ENCODE data around the gene MAP3K6.
A peak's percentile ranks its signal among the peaks of the same experiment; 100 is the strongest.

Gene MAP3K6

DNA sequence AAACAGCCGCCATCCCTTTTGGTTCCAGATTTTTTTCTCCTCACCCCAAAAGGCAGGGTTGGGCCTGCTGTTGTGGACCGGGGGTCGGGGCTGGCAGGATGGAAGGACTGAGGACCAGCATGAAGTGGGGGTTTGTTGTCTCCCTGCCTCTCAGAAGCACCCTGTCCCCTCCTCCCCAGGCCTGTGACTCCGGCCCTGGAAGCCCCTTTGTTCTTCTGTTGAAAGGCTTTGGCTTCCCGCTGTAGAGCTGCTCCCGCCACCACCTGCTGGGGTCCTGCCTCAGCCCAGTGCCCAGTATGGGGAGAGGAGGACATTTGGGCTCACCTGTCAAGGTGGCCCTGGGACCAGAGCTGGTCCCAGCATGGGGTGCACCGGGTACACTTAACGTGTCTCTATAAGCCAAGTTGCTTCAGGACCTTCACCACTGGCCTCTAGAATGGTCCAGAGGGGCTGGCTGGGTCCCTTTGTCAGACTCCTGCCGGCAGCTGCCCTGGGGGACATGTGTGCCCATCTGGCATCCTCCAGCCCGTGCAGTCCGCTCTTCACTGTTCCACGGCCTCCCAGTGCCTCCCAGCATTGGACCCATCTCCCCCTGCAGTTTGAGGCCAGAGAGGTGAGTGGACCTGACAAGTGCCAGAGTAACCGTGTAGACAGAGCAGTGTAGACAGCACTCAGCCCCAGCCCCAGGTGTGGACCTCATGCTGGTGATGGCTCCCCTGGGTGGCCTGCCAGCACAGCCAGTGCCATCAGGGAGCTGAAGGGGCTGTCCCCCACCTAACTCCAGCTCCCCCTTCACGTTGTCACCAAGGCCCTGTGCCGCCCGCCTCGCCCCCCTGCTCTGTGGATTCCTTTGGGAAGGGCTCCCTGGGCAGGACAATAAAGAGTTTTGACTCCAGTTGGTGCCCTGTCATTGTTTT, 31.0 kb downstream of the MAP3K6 start:
- DNase-seq: no peak

DNA sequence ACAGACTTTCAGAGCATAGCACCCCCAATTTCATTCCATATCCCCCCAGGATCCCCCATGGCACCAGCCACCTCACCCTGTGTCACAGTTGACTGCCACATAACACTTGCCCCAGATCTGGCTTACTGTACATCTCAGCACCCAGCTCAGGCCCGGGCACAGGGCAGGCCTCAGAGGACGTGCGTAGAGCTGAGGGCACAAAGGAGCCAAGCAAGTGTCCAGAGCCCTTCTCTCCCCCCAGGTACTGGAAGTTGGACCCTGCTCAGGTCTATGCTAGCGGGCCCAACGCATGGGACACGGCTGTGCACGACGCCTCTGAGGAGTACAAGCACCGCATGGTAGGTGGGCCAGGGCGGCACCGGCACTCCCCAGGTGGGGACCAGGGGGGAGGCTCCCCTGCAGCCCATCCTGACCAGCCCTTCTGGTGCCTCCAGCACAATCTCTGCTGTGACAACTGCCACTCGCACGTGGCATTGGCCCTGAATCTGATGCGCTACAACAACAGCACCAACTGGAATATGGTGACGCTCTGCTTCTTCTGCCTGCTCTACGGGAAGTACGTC, 33.0 kb downstream of the MAP3K6 start:
- DNase-seq: no peak

DNA sequence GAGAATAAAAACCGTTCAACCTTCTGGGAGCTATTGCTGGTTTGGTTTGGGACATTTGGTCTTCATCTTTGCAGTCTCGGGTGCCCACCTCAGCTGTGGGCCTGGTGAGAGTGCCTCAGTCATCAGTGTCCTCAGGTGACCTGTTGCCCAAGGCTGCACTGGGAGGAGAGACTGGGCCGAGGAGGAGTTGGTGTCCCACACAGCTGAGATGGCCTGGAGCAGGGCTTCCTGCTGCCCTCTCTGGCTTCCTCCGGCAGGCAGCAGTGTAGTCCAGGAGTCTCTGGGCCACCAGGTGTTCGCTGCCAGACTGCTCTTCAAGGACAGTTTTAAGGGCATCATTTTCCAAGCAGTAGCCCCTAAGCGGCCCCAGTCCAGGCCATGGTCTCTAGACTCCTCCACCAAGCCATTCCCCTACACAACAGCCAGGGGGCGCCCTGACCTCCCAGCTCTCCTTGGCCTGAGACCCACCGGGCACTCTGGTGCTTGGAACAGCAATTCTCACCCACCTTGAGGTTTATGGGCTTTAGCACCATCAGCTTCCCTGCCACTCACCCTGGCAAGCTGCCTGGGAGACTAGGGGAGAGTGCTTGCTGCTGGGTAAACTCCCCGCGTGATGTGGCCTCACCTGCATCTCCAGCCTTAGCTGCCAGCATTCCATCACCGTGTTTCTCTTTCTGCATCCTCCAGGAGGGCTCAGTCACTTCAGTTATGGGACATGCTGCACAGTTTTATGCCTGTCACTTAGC, 34.1 kb downstream of the MAP3K6 start:
- peak; percentile 24 to 37 for DNase-seq

DNA sequence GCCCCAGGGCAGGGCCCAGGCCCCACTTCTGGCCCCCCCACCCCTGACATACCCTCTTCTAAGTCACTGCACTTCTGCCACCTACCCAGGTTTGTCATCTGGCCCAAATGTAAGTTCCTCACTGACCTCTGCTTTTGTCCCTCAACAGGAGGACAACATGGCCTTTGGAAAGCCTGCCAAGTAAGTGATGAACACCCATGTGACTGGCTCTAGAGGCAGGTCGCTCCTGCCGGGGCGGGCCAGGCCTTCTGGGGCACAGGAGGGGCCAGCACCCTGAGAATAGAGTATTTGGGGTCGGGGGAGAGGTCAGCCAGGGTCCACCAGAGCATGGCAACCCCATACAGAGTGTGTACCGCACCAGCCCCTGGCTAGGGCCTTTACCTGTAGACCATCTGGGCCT, 34.8 kb downstream of the MAP3K6 start:
- DNase-seq: no peak

DNA sequence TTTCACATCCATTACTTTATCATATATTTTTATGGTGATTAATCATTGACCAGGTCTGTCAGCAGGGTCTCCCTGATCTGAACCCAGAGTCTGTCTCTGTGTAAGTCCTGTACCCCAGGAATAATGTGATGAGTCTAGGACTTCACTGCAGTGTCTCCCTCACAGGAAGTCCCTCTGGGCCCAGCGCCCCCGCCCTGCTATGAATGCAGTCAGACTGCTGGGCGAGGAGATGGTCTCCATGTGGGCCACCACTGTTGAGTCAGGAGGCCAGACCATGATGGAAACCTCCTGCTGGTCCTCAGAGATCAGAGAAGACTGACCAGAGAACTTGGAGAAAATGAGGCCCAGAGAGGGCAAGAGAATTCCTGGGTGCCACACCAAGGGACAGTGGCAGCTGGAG, 35.3 kb downstream of the MAP3K6 start:
- DNase-seq: no peak

DNA sequence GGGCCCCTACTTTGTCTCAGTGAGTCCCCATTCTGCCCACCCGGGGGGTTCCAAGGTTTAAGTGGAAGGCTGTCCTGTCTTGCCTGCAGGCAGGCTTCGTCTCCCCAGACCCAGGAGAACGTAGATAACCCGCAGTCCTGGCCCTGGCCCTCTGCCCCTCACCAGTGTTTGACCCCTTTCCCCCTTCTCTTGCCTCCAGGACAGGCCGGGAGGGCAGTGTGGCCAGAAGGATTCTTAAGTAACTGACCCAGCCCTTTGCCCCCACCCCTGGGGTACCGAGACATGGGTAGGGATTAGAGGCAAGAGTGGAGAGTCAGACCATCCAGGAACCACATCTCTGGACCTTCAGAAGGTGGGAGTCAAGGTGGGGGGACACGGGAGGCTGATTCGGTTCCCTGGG, 36.0 kb downstream of the MAP3K6 start:
- no peak for DNase-seq

GRCh38 chr1:27327964-27328363, 38.8 kb downstream of the MAP3K6 start:
- DNase-seq: no peak

DNA sequence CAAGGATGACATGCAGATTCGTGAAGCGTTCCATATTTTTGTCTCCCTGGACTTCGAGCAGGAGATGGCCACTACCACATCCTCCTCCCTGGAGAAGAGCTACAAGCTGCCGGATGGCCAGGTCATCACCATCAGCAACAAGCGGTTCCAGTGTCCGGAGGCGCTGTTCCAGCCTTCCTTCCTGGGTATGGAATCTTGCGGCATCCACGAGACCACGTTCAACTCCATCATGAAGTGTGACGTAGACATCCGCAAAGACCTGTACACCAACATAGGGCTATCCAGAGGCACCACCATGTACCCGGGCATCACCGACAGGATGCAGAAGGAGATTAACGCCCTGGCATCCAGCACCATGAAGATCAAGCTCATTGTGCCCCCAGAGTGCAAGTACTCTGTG, 41.5 kb downstream of the MAP3K6 start:
- no peak for DNase-seq

GRCh38 chr1:27322569-27323240, 44.1 kb downstream of the MAP3K6 start:
- no peak for DNase-seq

DNA sequence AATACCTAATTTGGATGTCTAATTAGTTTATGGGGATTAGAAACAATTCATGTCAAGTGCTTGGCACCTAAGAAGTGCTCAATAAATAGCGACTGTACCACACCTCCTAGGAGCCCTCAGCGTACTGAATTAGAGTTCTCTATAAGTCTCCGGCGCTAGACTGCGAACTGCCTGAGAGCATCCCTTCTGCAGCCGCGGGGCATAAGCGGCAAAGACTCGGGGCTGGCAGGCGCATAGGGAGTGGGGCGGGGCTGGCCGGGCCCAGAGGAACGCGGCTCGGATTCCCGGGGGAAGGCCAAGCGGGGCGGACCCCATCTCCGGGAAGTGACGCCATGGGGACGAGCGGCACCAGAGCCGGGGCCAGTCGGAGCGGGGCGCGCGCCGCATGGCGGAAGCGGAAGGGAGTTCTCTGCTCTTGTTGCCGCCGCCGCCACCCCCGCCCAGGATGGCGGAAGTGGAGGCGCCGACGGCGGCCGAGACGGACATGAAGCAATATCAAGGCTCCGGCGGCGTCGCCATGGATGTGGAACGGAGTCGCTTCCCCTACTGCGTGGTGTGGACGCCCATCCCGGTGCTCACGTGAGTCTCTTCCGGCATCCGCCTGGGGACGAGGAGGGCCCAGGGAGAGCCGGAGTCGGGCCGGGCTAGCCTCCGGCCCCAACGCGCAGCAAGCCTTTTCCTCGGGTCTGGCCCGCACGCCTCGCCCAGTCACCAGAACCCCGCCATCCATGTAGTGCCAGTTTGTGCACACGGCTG, 44.8 kb downstream of the MAP3K6 start, which contains the start of gene TMEM222:
TMEM222 (plus strand) TSS at position 351 of the 756 bp plus-strand sequence; CDS start at position 386, 35 bp downstream.
- DNase-seq: peak; percentile 99

DNA sequence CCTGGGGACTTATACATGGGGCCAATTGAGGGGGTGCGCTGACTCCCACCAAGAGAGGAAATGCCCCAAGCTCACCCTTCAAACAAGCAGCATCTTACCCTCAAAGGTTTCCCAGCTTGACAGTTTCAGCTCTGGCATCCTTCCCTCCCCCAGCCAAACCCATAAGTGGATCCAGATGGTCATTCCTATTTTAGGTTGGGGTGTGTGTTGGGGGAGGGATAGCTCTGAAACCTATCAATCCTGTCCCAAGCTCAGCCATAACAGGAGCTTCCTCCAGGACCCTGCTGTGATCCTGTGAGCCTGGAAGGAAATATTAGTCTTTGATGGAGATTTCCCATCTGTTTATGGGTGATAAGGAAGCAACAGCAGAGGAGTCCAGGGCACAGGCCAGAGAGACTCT, 48.2 kb downstream of the MAP3K6 start:
- no peak for DNase-seq

DNA sequence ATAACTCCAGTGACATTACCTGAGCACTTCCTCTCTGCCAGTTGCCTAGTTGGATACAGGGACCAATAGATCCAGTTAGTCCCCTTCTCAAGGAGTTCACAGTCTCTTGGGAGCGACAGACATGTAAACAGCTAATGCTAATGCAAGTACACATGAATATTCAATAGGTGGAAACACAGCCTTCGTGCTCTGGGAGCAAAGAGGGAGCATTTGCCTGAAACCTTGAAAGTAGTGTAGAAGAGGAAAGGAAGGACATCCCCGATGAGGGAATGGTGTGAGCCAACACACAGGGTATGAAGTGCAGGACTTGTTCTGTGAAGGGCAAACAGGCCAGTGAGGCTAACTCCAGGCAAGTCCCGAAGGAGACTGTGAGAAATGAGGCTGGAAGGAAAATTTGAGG, 48.6 kb downstream of the MAP3K6 start:
- no peak for DNase-seq

DNA sequence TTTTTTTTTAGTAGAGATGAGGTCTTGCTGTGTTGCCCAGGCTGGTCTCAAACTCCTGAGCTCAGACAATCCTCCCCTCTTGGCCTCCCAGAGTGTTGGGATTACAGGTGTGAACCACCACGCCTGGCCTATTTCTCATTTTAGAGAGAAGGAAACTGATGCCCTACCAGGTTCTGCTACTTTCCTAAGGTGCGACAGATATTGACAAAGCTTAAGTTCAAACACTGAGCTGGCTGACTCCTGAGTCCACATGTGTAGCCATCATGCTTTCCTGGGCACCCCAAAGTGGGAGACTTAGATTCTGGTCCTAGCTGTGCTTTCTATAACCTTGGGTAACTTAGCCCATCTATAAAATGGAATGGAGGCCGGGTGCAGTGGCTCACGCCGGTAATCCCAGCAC, 49.9 kb downstream of the MAP3K6 start:
- DNase-seq: no peak

DNA sequence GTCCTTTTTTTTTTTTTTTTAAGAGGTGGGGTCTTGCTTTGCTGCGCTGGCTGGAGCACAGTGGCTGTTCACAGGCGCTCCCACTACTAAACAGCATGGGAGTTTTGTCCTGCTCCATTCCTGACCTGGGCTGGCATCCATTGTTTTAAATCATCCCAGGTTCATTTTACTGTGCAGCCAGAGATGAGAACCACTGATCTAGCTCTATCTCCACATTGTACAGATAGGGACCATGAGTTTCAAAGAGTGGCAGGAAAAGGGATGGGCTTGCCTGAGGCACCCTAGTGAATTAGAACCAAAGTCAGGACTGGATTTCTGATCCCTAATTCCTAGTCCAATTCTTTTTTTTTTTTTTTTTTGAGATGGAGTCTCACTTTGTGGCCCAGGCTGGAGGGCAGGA, 52.0 kb downstream of the MAP3K6 start:
- DNase-seq: no peak

DNA sequence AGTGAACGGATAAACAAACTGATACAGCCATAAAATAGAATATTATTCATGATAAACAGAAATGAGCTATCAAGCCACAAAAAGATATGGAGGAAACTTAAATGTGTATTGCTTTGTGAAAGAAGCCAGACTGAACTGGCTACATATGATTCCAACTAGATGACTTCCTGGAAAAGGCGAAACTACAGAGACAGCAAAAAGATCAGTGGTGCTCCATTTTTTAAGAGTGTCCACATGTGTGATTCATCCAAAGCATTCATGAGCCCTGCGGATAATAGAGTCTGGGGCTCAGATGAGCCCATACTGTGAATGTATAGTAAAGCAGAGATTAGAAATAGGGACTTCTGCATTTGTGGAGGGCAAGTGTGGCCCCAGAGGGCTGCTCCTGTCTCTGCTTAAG, 52.6 kb downstream of the MAP3K6 start:
- DNase-seq: no peak

DNA sequence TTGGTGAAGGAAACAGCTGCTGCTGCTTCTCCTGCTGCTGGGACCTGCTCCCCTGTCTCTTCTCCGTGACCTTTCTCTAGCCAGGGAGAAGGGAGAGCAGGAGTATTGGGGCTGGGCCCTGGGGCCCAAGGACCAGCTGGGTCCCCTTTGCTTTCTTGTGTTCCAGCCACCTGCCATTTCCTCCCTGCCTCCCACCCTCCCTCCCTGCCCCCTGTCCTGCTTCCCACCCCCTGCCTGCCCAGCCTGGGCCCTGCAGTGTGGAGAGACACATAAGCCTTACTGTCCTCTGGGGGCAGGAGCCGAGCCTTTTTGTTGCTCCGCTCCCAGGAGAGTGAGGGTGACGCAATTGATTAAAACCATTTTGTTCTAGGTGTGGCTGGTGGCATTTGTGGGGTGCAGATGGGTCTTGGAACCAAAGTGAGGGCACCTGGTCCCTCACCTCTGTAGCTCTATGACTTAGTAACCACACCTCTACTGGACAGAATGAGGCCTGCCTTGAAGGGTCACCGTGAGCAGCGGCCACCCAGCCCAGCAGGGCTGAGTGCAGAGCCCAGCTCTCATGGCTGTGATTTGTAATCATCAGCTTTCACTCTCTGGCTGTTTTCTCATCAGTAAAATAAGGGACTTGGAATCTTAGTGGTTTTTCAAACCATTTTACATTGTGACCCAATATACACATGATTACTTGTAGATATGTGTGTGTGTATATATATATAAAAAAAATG, 58.7 kb downstream of the MAP3K6 start:
- DNase-seq: no peak

DNA sequence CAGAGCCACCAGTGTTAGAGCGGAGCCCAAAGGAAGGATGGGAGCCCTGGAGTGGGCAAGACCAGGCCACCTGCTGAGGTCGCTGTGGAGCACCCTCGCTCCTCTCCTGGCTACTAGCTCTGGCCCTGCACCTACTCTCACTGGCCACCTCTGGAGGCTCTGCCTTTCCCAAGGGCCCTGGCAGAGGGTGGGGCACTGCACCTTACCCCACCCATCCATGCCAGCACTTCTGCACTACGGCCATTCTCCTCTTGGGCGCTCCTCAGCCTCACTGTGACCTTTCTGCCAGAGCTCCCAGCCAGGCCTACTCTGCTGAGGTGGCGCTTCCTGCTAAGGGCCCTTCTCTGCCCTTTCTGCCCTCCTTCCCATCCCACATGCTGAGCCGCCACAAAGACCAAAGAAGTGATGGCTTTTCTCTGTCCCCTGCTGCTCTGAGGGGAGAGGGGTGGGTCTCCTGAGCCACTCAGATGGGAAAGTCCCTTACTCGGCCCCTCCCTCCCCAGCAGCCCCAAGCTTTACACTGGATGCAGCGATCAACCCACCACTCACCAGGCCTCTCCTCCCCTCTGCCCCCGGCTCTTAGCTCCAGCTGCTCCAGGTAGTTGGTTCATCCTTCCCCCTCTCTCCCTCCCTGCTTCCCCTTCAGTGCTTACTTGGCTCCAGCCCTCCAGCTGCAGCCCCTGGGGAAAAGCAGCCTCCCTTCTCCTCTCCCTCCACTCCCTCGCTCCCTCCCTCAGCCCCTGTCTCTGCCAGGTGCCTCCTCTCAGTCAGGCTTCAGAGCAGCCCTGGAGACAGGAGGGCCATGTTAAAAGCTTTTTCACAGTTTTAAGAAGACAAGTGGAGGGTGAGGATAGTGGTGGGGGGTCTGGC, 59.6 kb downstream of the MAP3K6 start:
- no peak for DNase-seq

DNA sequence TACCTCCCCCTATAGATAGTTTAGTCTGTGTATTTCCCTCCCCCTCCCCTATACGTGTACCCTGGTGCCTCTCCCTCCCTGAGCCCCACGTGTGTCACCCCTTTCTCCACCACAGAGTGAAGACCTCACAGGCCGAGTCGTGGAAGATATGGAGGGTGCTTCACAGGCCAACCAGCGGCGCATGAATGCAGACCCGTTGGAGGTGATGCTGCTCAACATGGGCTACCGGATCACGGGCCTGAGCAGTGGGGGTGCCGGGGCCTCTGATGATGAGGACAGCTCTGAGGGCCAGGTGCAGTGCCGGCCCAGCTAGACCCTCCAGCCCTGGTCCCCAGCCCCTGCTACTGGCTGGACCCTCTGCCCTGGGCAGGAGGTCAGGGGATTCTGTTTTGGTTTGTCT, 60.7 kb downstream of the MAP3K6 start:
- no peak for DNase-seq
